Keratinocyte (primary cell): Measurements from ENCODE around the gene MNAT1. TPM values are rescaled to one million over a fixed set of nuclear protein-coding genes. Genes with fewer than 3 reads are reported as not detected.

ENCODE experiments used
- DNase-seq: peaks from one replicate; pipeline ENCODE4 v3.0.0-alpha.2; 2011; ENCODE audit warnings: low read depth, missing footprints, low spot score
- FAIRE-seq: peaks from 2 replicates; lab custom pipeline; 2011; peaks lifted over from hg19 to GRCh38; lab: Jason Lieb, UNC
- H2AFZ ChIP-seq: 2 replicates; pipeline ENCODE4 v1.6.0; 2012; ENCODE audit warnings: low read length, control low read depth, inconsistent platforms; ENCODE audit not compliant: control insufficient read depth
- H3K27ac ChIP-seq: 2 replicates; pipeline ENCODE4 v1.5.1; 2011; ENCODE audit warnings: low read length; ENCODE audit not compliant: control insufficient read depth, insufficient read depth
- H3K27me3 ChIP-seq: 3 replicates; pipeline ENCODE4 v1.6.0; 2011; ENCODE audit warnings: low read length; ENCODE audit not compliant: control insufficient read depth, insufficient read depth; ENCODE audit errors: extremely low read depth
- H3K36me3 ChIP-seq, 2 experiments: 2 replicates in 1 of 2; 3 replicates in 1 of 2; pipeline ENCODE4 v1.5.1; 2011; ENCODE audit warnings: low read length in 2 of 2, mild to moderate bottlenecking in 1 of 2; ENCODE audit not compliant: control insufficient read depth in 2 of 2, insufficient read depth in 2 of 2; ENCODE audit errors: extremely low read depth in 1 of 2
- H3K4me1 ChIP-seq: 3 replicates; pipeline ENCODE4 v1.5.1; 2011; ENCODE audit warnings: low read length; ENCODE audit not compliant: control insufficient read depth, insufficient read depth; ENCODE audit errors: extremely low read depth
- H3K4me2 ChIP-seq: 3 replicates; pipeline ENCODE4 v1.6.0; 2011; ENCODE audit warnings: low read depth, low read length; ENCODE audit not compliant: control insufficient read depth, insufficient read depth; ENCODE audit errors: extremely low read depth
- H3K4me3 ChIP-seq, 3 experiments: fragments of 200-600 bp in 1 of 3; sonication (generic) in 1 of 3; 2 replicates in 2 of 3; 3 replicates in 1 of 3; pipeline ENCODE4 v1.5.1; 2011 to 2016; ENCODE audit warnings: low read length in 3 of 3, mild to moderate bottlenecking in 3 of 3, control low read depth in 2 of 3, inconsistent platforms in 1 of 3, low read depth in 1 of 3, mixed read lengths in 1 of 3, mixed run types in 1 of 3, moderate library complexity in 1 of 3; ENCODE audit not compliant: control insufficient read depth in 2 of 3, insufficient read depth in 2 of 3; ENCODE audit errors: extremely low read depth in 1 of 3
- H3K79me2 ChIP-seq: 2 replicates; pipeline ENCODE4 v1.6.0; 2012; ENCODE audit warnings: low read length; ENCODE audit not compliant: control insufficient read depth, insufficient read depth
- H3K9ac ChIP-seq: 3 replicates; pipeline ENCODE4 v1.6.0; 2011; ENCODE audit warnings: low read length; ENCODE audit not compliant: control insufficient read depth, insufficient read depth; ENCODE audit errors: extremely low read depth
- H3K9me1 ChIP-seq: 3 replicates; pipeline ENCODE4 v1.6.0; 2011; ENCODE audit warnings: low read length; ENCODE audit not compliant: control insufficient read depth, insufficient read depth; ENCODE audit errors: extremely low read depth
- H3K9me3 ChIP-seq: 2 replicates; pipeline ENCODE4 v1.5.1; 2012; ENCODE audit warnings: low read depth, low read length; ENCODE audit not compliant: control insufficient read depth
- H4K20me1 ChIP-seq: 3 replicates; pipeline ENCODE4 v1.6.0; 2011; ENCODE audit warnings: low read length; ENCODE audit not compliant: control insufficient read depth, insufficient read depth; ENCODE audit errors: extremely low read depth
- CTCF ChIP-seq, 3 experiments: IDR thresholded peaks in 1 of 3; conservative IDR thresholded peaks in 1 of 3; optimal IDR thresholded peaks in 1 of 3; 2 replicates in 2 of 3; 3 replicates in 1 of 3; pipeline versions ENCODE3 to v1.5.1; 2011; ENCODE audit warnings: low read length in 3 of 3, mild to moderate bottlenecking in 3 of 3, moderate library complexity in 2 of 3, control low read depth in 1 of 3, inconsistent platforms in 1 of 3; ENCODE audit not compliant: insufficient read depth in 2 of 3; ENCODE audit errors: extremely low read depth in 1 of 3
- EZH2 ChIP-seq: IDR thresholded peaks from one replicate; pipeline ENCODE4 v1.6.1; 2012; ENCODE audit warnings: inconsistent platforms, mild to moderate bottlenecking, low read length, moderate library complexity
- dilution Hi-C: fragments of 300-500 bp; cut with MboI; formaldehyde crosslinking; loops from one replicate; pipeline ENCODE4 v1.7.0; 2020; ENCODE audit warnings: low sequenced_read_pairs; ENCODE audit not compliant: extremely low pct_ligation_motif_present
- polyA plus RNA-seq, 5 experiments: library from polyadenylated mRNA; depleted of rRNA in 3 of 5; stranded (reverse) in 3 of 5; stranded (forward) in 1 of 5; unstranded in 1 of 5; fragments of >200 nt; gene quantifications; 1 replicate in 1 of 5; 2 replicates in 3 of 5; 3 replicates in 1 of 5; pipeline versions ENCODE4 v1.2.1 to v1.2.3, GENCODE V29; 2011 to 2012; ENCODE audit warnings: missing spikeins in 2 of 5, low read depth in 1 of 5, low replicate concordance in 1 of 5

MNAT1 gene
- polyA plus RNA-seq, 1 donor (not counting 4 experiments of a cell fraction or from before 2014, with no cell fraction given) = 79.5 TPM

- Histone ChIP-seq H3K9ac (no peak overlapping the region), H3K79me2 (peaks cover 4% of the 10 kb centered on the region), H3K9me1 (no peaks in the 10 kb centered on the region), H3K9me3 (no peaks in the 10 kb centered on the region), H4K20me1 (no peaks in the 10 kb centered on the region), H3K4me2 (no peak overlapping the region), H2AFZ (no peak overlapping the region), H3K27me3 (no peaks in the 10 kb centered on the region), H3K27ac (no peak overlapping the region), H3K4me1 (no peaks in the 10 kb centered on the region), H3K4me3 (no peak overlapping the region), H3K36me3 (peaks cover 4 to 9% of the 10 kb centered on the region in 2 experiments)
- DNase-seq (no peak), FAIRE-seq (no peak)
- TF ChIP-seq CTCF (optimal IDR thresholded peaks at IDR 0.05 in 1 of 3, IDR thresholded peaks at IDR 0.05 in 1 of 3, conservative IDR thresholded peaks at IDR 0.05 in 1 of 3; ENCODE audit: extremely low read depth in 1 of 3, insufficient read depth in 2 of 3, low read length in 3 of 3) (no peak), EZH2 (no peak)
- dilution Hi-C loops = no loop called here
Observed at GRCh38 chr14:60796434-60796833, 61.9 kb downstream of the MNAT1 start.

GRCh38 chr14:60800409-60800808 is 65.8 kb downstream of the MNAT1 start:
- no peak overlapping the region for H3K4me3 ChIP-seq
- no peaks in the 10 kb centered on the region for H3K9me1 ChIP-seq
- H3K9me3 ChIP-seq = no peaks in the 10 kb centered on the region
- peaks cover under 1% of the 10 kb centered on the region for H3K4me1 ChIP-seq
- no peaks in the 10 kb centered on the region for H3K27me3 ChIP-seq
- no peaks in the 10 kb centered on the region for H3K79me2 ChIP-seq
- H3K4me2 ChIP-seq = no peak overlapping the region
- dilution Hi-C loops = no loop called here
- FAIRE-seq (no peak), DNase-seq (no peak)
- H2AFZ ChIP-seq = no peak overlapping the region
- no peak overlapping the region for H3K9ac ChIP-seq
- H4K20me1 ChIP-seq = no peaks in the 10 kb centered on the region
- no peak for TF ChIP-seq EZH2
- TF ChIP-seq CTCF (optimal IDR thresholded peaks at IDR 0.05 in 1 of 3, IDR thresholded peaks at IDR 0.05 in 1 of 3, conservative IDR thresholded peaks at IDR 0.05 in 1 of 3; ENCODE audit: extremely low read depth in 1 of 3, insufficient read depth in 2 of 3, low read length in 3 of 3) = no peak
- H3K27ac ChIP-seq = no peak overlapping the region
- peaks cover 1 to 9% of the 10 kb centered on the region in 2 experiments for H3K36me3 ChIP-seq
